Hematopoietic multipotent progenitor cell treated with erythropoietin and hydrocortisone succinate and interleukin-3 and kit ligand, for 17 days (in vitro differentiated cells): Measurements from ENCODE around the gene JUP.
"Not testable (repeated sequence)": the region's sequence is repeated elsewhere in the genome, so short reads cannot be mapped to it uniquely, and the experiment has no call there.

Experiments used
- DNase-seq: peaks from one replicate; pipeline ENCODE4 v3.0.0-alpha.2; 2015; ENCODE audit warnings: low spot score

Gene JUP

DNA sequence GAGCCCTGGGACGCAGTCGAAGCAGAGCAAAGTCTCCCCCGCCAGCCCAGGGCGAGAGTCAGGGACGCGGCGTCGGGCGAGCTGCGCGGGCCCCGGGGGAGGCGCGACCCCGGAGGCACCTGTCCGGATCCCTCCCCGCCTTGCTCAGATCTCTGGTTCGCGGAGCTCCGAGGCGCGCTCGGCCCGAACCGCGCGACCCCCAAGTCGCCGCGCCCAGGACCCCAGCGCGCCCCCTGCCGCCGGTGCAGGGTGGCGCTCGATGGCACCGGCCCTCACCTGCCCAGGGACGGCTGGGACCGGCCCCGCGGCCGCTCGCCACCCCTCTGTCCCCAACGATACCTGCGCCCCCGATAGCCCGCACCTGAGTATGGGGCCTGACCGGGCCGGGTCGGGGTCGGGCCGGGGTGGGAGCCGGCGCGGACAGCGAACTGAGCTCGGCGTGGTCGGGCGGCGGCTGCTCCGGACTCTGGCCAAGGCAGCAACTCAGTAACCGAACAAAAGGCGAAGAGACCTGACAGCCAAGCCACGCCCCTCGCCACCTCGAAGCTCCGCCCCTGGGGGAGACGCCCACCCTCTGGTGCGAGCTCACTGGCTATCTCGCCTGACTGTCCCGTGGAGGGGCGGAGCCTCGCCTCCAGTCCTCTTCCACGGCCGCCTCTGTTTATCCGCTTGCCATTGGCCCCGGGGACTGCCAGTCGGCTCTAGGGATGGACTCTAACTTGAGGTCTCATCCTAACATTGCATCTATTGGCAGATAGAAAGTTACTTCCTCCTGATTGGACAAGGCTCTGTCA, at the start of gene JUP:
Gene JUP, minus strand, starts transcription at position 485 of the 794 bp plus-strand sequence. CDS start 14,857 bp downstream, outside the sequence.
- peak; percentile 85 for DNase-seq

- no peak for DNase-seq
These were observed 49.5 kb upstream of the JUP start, which contains the start of gene NT5C3B for GRCh38 chr17:41835800-41836549. Gene NT5C3B, minus strand, starts transcription at chr17:41836232. Its CDS starts 39 bp downstream, at chr17:41836193.

DNA sequence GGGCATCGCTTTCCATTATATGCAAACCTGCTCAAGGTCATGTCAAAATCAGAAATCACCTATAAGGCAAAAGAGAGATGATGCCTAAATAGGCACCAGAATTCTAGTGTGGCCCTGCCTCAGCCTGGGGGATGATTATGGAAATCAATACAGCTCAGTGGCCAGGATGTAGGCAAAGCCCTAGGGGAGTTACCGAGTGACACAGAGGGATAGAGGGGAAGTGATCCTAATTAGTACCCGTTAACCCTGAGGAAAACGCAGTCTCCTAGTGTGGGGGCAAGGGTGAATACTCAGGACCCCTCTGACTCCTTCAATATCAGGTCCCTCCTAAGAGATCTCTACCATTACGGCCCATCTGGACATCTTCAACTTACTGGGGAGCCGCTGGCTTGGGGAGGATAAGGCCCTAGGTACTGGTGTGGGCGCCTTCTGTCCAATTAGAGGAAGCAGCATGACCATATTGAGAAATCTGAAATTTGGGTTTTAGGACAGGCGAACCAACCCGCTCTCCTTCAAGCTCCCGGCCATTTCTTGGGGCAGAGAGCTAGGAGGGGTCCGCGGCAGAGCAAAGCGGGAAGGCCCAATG, 48.8 kb upstream of the JUP start:
- no peak for DNase-seq

DNA sequence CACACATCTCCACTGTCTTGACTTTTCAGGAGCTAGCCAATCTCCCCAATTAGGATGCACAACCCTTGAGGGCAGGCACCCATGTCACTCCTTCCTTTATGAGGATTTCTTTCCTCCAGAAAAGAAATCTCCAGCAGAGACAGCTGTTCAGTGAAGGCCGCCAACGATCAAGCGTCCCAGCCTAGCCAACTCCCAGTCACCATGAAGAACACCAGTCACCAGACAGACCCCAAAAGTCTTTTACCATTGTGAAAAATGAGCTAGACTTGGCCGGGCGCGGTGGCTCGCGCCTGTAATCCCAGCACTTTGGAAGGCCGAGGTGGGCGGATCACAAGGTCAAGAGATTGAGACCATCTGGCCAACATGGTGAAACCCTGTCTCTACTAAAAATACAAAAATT, 43.5 kb upstream of the JUP start:
- DNase-seq, result not testable (repeated sequence)

DNA sequence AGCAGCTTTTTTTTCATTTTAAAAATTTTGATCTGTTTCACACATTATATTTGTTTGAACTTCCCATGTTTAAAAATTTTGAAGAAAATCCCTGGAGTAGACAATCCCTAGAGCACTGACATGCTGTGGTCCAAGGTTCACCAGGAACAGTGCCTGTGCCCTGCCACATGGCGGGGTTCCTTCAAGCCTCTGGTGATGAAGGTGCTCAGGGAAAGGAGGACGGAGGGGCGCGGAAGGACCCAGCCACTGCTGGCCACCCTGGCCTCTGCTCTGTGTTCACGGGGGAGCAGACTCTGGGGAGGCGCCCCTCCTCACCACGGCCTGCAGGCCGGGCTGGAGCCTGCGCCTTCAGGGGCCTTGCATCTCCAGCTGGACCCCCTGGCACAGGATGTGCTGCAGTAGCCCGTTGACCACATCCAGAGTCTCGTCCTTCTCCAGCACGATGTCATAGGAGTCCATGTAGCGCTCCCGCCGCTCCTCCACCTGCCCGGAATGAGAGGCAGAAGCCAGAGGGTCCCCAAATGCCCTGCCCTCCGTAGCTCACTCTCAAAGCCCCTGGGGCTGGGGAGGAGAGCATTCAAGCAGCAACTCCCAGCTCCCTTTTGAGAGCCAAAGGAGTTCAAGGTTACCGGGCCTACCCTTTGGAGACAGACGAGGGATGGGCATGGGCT, 38.8 kb upstream of the JUP start:
- DNase-seq, result no peak

DNA sequence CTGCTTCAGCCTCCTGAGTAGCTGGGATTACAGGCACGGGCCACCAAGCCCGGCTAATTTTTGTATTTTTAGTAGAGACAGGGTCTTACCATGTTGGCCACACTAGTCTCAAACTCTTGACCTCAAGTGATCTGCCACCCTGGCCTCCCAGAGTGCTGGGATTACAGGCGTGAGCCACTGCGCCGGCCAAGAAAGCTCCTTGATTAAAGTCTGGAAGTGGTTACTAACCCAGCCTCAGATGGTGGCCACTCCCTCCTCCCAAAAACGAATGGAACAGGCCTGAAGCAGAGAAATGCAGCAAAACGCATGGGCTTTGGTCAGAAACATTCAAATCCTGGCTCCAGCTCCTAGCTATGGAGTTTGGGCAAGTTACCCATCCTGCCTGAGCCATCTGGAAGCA, 37.6 kb upstream of the JUP start:
- DNase-seq, result no peak

DNA sequence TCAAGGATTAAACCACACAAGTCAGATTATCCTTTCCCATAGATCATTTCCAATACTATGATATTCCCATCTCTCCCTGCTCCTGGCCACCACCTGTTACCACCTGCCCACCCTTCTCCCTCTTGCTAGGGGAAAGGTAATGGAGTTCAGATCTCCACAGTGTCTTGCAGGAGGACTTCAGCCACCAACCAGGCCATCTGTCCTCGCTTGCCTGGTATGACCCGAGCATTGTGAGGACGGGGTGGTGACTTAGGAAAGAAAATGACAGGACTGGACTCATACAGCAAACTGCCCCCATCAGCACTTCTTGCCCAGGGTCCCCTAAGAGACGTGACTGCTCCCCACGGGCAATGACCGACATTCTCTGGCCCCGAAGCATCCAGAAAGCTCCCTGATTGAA, 37.1 kb upstream of the JUP start:
- no peak for DNase-seq

- no peak for DNase-seq
These were observed 36.6 kb upstream of the JUP start for GRCh38 chr17:41823141-41823524.

DNA sequence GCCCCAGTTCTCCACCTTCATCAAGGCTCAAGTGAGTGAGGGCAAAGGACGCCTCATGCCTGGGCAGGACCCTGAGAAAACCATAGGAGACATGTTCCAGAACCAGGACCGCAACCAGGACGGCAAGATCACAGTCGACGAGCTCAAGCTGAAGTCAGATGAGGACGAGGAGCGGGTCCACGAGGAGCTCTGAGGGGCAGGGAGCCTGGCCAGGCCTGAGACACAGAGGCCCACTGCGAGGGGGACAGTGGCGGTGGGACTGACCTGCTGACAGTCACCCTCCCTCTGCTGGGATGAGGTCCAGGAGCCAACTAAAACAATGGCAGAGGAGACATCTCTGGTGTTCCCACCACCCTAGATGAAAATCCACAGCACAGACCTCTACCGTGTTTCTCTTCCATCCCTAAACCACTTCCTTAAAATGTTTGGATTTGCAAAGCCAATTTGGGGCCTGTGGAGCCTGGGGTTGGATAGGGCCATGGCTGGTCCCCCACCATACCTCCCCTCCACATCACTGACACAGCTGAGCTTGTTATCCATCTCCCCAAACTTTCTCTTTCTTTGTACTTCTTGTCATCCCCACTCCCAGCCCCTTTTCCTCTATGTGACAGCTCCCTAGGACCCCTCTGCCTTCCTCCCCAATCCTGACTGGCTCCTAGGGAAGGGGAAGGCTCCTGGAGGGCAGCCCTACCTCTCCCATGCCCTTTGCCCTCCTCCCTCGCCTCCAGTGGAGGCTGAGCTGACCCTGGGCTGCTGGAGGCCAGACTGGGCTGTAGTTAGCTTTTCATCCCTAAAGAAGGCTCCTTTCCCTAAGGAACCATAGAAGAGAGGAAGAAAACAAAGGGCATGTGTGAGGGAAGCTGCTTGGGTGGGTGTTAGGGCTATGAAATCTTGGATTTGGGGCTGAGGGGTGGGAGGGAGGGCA, 36.0 kb upstream of the JUP start:
- DNase-seq, result no peak

GRCh38 chr17:41821776-41822175, 35.3 kb upstream of the JUP start:
- DNase-seq, result no peak

DNA sequence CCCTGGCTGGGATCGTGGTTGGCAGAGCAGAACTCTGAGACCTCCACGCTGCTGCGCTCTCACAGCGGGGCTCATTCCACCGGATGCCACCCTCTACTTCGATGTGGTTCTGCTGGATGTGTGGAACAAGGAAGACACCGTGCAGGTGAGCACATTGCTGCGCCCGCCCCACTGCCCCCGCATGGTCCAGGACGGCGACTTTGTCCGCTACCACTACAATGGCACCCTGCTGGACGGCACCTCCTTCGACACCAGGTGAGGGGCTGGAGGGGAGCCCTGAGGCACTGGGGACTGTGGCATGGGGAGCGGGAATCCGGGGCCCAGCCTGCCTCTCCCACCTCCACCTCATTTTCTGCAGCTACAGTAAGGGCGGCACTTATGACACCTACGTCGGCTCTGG, 31.5 kb upstream of the JUP start:
- no peak for DNase-seq

- DNase-seq, result no peak
These were observed 30.3 kb upstream of the JUP start for GRCh38 chr17:41816637-41817320.

GRCh38 chr17:41814195-41814594, 27.7 kb upstream of the JUP start:
- no peak for DNase-seq

- no peak for DNase-seq
These were observed 27.2 kb upstream of the JUP start for GRCh38 chr17:41813699-41814124.

- no peak for DNase-seq
These were observed 26.7 kb upstream of the JUP start for GRCh38 chr17:41813152-41813680.

DNA sequence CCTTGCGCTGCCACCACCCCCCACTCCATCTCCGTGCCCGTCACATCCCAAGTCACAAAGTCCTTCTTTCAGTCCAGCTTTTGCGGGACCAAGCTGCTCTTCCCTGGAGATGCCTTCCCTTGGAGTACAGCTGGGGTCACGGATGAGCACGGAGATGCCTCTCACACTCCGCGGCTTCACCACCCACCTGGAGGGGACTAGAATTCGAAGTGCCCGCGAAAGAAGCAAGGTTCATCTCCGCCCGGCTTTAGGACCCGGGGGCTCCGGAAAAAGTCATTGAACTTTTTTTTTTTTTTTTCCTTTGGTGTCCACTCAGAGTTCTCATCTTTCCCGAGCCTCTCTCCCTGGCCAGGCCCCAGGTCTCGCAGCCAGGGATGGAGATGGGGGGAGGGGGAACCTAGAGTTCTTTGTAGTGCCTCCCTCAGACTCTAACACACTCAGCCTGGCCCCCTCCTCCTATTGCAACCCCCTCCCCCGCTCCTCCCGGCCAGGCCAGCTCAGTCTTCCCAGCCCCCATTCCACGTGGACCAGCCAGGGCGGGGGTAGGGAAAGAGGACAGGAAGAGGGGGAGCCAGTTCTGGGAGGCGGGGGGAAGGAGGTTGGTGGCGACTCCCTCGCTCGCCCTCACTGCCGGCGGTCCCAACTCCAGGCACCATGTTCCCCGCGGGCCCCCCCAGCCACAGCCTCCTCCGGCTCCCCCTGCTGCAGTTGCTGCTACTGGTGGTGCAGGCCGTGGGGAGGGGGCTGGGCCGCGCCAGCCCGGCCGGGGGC, 26.1 kb upstream of the JUP start, which contains the start of gene FKBP10:
Gene FKBP10, plus strand, starts transcription at position 624 of the 771 bp plus-strand sequence. Its CDS starts 31 bp downstream, at position 655.
- DNase-seq, result no peak

DNA sequence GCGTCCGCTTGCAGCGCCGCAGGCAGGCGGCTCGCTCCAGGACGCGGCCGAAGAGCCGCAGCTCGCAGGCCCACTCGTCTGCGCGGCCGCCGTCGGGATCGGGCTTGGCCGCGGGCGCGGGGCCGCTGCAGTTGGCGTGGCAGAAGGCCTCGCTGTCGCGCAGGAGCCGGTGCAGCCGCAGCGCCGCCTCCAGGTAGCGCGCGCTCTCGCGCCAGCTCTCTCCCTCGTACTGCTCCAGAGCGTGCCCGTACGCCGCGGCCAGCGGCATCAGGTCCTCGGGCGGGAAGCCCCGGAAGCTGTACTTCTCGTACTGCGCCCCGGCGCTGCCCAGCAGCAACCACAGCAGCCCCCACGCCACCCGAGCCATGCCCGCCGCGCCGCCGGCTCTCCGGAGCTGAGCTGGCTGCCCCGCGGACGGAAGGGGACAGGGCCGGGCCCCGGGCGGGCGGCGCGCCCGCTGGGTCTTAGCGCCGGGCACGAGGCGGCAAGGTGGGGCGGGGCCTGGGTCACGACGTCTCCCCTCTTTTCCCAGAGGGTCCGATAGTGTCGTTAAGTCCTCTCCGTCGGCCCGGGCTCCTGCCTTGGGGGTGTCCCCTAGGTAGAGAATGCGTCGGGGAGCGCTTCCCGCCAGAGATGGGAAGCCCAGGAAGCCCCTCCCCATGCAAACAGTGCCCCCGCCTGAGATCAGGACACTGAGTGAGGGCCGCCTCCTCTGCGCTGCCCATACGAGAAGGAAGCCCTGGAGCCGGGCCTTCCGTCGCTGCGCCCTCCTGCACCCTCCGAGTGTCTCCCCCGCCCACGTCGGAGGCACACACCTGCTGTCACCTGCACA, 25.3 kb upstream of the JUP start, which contains the start of gene P3H4:
Gene P3H4, minus strand, starts transcription at position 401 of the 832 bp plus-strand sequence. Its CDS starts 34 bp downstream, at position 367.
- DNase-seq, result no peak
